Sigmoid colon (tissue), 7 donors: ENCODE measurements around the gene SAMM50. TPM values are rescaled to one million over a fixed set of nuclear protein-coding genes. Genes with fewer than 3 reads are reported as not detected.
A peak's percentile ranks its signal among the peaks of the same experiment; 100 is the strongest.

ENCODE experiments used
- DNase-seq: peaks from one replicate; pipeline ENCODE4 v3.0.0-alpha.2; 2019
- H3K27ac ChIP-seq, 4 donors: fragments of 200-600 bp; sonication (generic); one replicate each; pipeline ENCODE4 v1.5.1; 2016 to 2019; ENCODE audit warnings: mild to moderate bottlenecking in 1 of 4
- H3K27me3 ChIP-seq, 3 donors: fragments of 200-600 bp; sonication (generic); one replicate each; pipeline ENCODE4 v1.5.1; 2019; ENCODE audit warnings: mild to moderate bottlenecking in 1 of 3
- H3K36me3 ChIP-seq, 4 donors: fragments of 200-600 bp; sonication (generic); one replicate each; pipeline ENCODE4 v1.5.1; 2016 to 2019
- H3K4me1 ChIP-seq, 4 donors: fragments of 200-600 bp; sonication (generic); one replicate each; pipeline ENCODE4 v1.5.1; 2017 to 2019
- H3K4me3 ChIP-seq, 4 donors: fragments of 200-600 bp; sonication (generic); one replicate each; pipeline ENCODE4 v1.5.1; 2017 to 2019; ENCODE audit warnings: mild to moderate bottlenecking in 2 of 4, moderate library complexity in 1 of 4
- H3K9me3 ChIP-seq, 4 donors: fragments of 200-600 bp in 3 of 4; sonication (generic) in 3 of 4; one replicate each; pipeline versions ENCODE4 v1.5.1 to v1.6.1; 2013 to 2019
- EP300 ChIP-seq, 4 donors: sonication (generic); formaldehyde crosslinking; IDR thresholded peaks; one replicate each; pipeline ENCODE4 v1.6.1; 2017; ENCODE audit warnings: antibody characterized with exemption in 4 of 4
- POLR2A ChIP-seq, 2 donors: fragments of 450-650 bp; IDR thresholded peaks; one replicate each; pipeline ENCODE4 v1.6.1; 2016; ENCODE audit warnings: antibody characterized with exemption in 2 of 2, mild to moderate bottlenecking in 2 of 2, moderate library complexity in 2 of 2
- POLR2AphosphoS5 ChIP-seq, 4 donors: sonication (generic); formaldehyde crosslinking; IDR thresholded peaks; one replicate each; pipeline ENCODE4 v1.6.1; 2017; ENCODE audit warnings: antibody characterized with exemption in 4 of 4
- WGBS, 2 donors: extraction: QIAGEN DNeasy Blood & Tissue Kit; methylation state at CpG; one replicate each; pipeline ENCODE4 v1.1.7; 2013; 5-methylcytosine and 5-hydroxymethylcytosine counted together
- intact Hi-C: fragments of 100-400 bp; cut with DNase I; formaldehyde crosslinking; loops from one replicate; pipeline ENCODE4 v1.15.1; 2023
- polyA plus RNA-seq, 3 donors: library from polyadenylated mRNA; stranded (reverse); fragments of 200-250 nt; gene quantifications; one replicate each; pipeline ENCODE4 v1.2.3, GENCODE V29; 2013
- total RNA-seq, 4 donors: library from RNA; depleted of rRNA; stranded (reverse); fragments of >200 nt; gene quantifications; one replicate each; pipeline ENCODE4 v1.1.0, GENCODE V29; 2016
- TF ChIP-seq, protein P1 (sequence below), 4 experiments: fragments of 450-650 bp in 3 of 4; fragments of 200-600 bp in 1 of 4; IDR thresholded peaks; one replicate each; pipeline ENCODE4 v1.5.1; 2016 to 2019; ENCODE audit warnings: antibody characterized with exemption in 4 of 4, mild to moderate bottlenecking in 3 of 4, moderate library complexity in 2 of 4
- donor health status: healthy with polysubstance abuse.
- donor health status: Bipolar disorder and iron deficiency.
- donor health status: healthy.

The SAMM50 gene
- total and polyA plus RNA-seq, 7 donors: 21.3 to 46.5 (median 33.0) TPM

DNA sequence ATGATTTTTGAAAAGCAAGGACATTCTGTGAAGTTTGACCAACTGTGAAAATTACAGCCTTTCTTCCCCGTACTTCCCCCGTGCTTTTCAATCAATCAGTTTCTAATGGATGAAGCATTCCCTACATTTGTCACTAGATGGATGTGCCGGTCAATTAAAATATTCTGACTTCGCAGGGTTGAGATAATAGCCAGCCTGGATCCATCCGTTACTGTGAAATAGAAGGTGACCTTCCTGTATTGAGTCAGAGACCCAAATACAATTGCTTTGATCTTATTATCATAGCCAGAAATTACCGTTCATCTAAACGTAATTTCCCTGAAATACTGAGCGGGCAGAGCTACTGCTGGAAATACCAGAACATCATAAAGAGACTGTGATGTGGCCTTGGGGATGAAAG is 47.8 kb downstream of the SAMM50 start:
- 91 to 93% methylated on average over 8 of the region's 8 CpGs for WGBS, 2 donors
- peaks cover 0 to 19% (median 0%) of the 10 kb centered on the region in 4 donors for H3K36me3 ChIP-seq
- no peaks in the 10 kb centered on the region for H3K4me1 ChIP-seq
- no peak for DNase-seq
- no peaks in the 10 kb centered on the region for H3K27me3 ChIP-seq
- intact Hi-C loops: no loop called here
- H3K27ac ChIP-seq: no peak overlapping the region
- no peak overlapping the region for H3K4me3 ChIP-seq
- TF ChIP-seq POLR2AphosphoS5 (IDR thresholded peaks at IDR 0.05): no peak
- TF ChIP-seq, protein P1, sequence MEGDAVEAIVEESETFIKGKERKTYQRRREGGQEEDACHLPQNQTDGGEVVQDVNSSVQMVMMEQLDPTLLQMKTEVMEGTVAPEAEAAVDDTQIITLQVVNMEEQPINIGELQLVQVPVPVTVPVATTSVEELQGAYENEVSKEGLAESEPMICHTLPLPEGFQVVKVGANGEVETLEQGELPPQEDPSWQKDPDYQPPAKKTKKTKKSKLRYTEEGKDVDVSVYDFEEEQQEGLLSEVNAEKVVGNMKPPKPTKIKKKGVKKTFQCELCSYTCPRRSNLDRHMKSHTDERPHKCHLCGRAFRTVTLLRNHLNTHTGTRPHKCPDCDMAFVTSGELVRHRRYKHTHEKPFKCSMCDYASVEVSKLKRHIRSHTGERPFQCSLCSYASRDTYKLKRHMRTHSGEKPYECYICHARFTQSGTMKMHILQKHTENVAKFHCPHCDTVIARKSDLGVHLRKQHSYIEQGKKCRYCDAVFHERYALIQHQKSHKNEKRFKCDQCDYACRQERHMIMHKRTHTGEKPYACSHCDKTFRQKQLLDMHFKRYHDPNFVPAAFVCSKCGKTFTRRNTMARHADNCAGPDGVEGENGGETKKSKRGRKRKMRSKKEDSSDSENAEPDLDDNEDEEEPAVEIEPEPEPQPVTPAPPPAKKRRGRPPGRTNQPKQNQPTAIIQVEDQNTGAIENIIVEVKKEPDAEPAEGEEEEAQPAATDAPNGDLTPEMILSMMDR (IDR thresholded peaks at IDR 0.05): no peak
- TF ChIP-seq EP300 (IDR thresholded peaks at IDR 0.05): no peak
- no peak for TF ChIP-seq POLR2A (IDR thresholded peaks at IDR 0.05)
- no peaks in the 10 kb centered on the region for H3K9me3 ChIP-seq

DNA sequence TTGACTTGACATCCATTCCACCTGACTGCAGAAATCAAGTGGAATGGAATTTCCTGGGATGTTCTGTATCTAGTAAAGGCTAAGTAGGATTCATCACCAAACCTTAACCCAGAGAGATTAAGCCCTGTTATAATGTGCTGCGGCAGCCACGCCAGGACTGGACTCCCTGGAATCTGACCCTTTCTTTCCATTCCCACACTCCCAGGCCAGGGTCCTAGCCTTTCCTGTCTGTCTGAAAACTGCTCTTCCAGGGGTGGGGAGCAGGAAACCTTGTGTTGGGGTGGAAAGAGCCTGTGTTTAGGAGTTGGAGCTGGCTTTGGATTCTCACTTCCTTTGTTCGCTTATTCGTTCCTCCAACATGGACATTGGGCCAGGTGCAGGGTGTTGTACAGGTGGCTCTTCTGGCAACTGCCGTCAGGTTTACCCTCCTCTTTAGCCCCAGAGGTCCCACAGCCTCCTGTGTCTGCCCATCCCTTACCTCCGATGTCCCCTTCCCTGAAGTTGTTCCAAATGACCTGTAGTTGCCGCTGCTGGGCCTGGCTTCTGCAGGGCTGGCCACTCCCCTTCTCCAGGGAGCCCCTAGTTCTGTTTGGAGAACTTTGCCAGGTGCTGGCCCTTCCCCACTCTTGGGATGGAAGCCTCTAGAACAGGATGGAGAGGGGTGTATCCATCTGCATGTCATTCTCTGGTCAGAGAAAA is 48.3 kb downstream of the SAMM50 start:
- DNase-seq: no peak
- WGBS, 2 donors: 84 to 90% methylated on average over 7 of the region's 7 CpGs
- intact Hi-C loops: no loop called here
- Histone ChIP-seq H3K4me1 (no peaks in the 10 kb centered on the region), H3K27ac (no peak overlapping the region), H3K9me3 (no peaks in the 10 kb centered on the region), H3K4me3 (no peak overlapping the region), H3K27me3 (no peaks in the 10 kb centered on the region), H3K36me3 (peaks cover 0 to 13% (median 0%) of the 10 kb centered on the region in 4 donors)
- no peak for TF ChIP-seq POLR2AphosphoS5 (IDR thresholded peaks at IDR 0.05)
- no peak for TF ChIP-seq POLR2A (IDR thresholded peaks at IDR 0.05)
- no peak for TF ChIP-seq EP300 (IDR thresholded peaks at IDR 0.05)
- TF ChIP-seq, protein P1 (IDR thresholded peaks at IDR 0.05): no peak

DNA sequence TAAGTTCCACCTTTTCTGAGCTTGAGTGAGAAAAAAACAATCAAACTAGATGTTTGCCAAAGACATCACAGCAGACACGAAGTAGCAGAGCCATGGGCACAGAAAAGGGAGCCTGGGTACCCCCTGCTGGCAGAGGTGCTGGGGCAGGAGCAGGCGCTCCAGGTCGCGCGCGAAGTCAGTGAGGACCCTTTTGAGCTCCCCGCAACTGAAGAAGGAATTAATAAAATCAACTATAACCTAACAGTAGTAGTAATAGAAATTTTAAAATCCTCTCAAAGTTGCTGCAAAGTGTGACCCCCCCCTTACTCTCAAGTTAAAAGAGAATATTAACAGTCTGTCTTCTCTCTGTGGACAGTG is 48.8 kb downstream of the SAMM50 start:
- no peaks in the 10 kb centered on the region for H3K9me3 ChIP-seq
- TF ChIP-seq POLR2AphosphoS5 (IDR thresholded peaks at IDR 0.05) (no peak), POLR2A (IDR thresholded peaks at IDR 0.05) (no peak), EP300 (IDR thresholded peaks at IDR 0.05) (no peak)
- TF ChIP-seq, protein P1 (IDR thresholded peaks at IDR 0.05): no peak
- H3K4me1 ChIP-seq: no peaks in the 10 kb centered on the region
- H3K4me3 ChIP-seq: no peak overlapping the region
- H3K27me3 ChIP-seq: no peaks in the 10 kb centered on the region
- intact Hi-C loops: no loop called here
- no peak overlapping the region for H3K27ac ChIP-seq
- no peak for DNase-seq
- WGBS, 2 donors: 94 to 95% methylated on average over 7 of the region's 7 CpGs
- peaks cover 0 to 8% (median 0%) of the 10 kb centered on the region in 4 donors for H3K36me3 ChIP-seq

DNA sequence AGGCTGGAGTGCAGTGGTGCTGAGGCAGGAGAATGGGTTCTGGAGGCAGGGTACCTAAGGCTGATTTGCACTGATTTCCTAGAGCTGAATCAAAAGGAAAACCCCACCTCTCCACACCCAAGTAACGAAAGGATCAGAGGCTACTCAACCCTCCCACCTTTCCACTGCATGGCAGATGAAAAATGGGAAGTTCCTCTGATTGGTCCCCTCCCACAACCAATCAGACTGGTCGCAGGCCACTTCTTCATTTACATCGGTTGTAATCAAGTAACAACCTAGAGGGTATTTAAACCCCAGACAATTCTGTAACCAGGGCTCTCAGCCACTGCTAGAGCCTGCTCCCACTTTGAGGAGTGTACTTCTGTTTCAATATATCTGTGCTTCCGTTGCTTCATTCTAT is 50.3 kb downstream of the SAMM50 start:
- Histone ChIP-seq H3K27me3 (no peaks in the 10 kb centered on the region), H3K4me1 (no peaks in the 10 kb centered on the region), H3K4me3 (no peak overlapping the region), H3K9me3 (no peaks in the 10 kb centered on the region), H3K36me3 (no peaks in the 10 kb centered on the region), H3K27ac (no peak overlapping the region)
- DNase-seq: peak; percentile 2
- WGBS, 2 donors: 83 to 95% methylated on average over 4 of the region's 4 CpGs
- intact Hi-C loops: no loop called here
- TF ChIP-seq EP300 (IDR thresholded peaks at IDR 0.05) (no peak), POLR2A (IDR thresholded peaks at IDR 0.05) (no peak), POLR2AphosphoS5 (IDR thresholded peaks at IDR 0.05) (no peak)
- TF ChIP-seq, protein P1 (IDR thresholded peaks at IDR 0.05): no peak

DNA sequence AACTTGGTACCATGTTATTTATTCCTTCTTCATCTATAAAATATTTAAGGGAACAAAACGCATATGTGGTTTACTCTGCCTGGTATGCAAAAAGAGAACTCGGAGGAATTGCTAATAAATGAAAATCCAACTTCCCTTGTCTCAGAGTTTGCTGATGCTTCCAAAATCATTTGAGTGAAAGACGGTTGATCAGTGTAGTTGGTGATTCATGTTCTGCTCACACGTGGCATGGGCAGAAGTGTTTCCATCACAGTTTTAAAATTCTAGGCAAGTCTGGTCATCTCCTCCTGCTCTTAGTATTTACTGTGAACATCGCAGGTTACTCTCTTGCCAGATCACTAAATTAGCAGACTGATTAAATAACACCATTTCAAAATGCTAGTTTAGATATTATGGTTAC is 56.9 kb downstream of the SAMM50 start:
- TF ChIP-seq EP300 (IDR thresholded peaks at IDR 0.05) (no peak), POLR2AphosphoS5 (IDR thresholded peaks at IDR 0.05) (no peak)
- TF ChIP-seq, protein P1 (IDR thresholded peaks at IDR 0.05): no peak
- DNase-seq: no peak
- 76 to 86% methylated on average over 5 of the region's 5 CpGs for WGBS, 2 donors
- no peaks in the 10 kb centered on the region for H3K9me3 ChIP-seq
- H3K4me1 ChIP-seq: no peaks in the 10 kb centered on the region
- H3K27me3 ChIP-seq: no peaks in the 10 kb centered on the region
- H3K27ac ChIP-seq: no peak overlapping the region
- intact Hi-C loops: no loop called here
- H3K36me3 ChIP-seq: no peaks in the 10 kb centered on the region
- no peak overlapping the region for H3K4me3 ChIP-seq
